ENCODE measurements around the gene STON1. TPM values are rescaled to one million over a fixed set of nuclear protein-coding genes. Genes with fewer than 3 reads are reported as not detected.

STON1 gene
- polyA plus RNA-seq, 1 donor from 2014 or later: 2.8 TPM

Small RNAs within 50 kb of the gene (small RNA-seq; reads per million reads assigned to genes)
- gene RNU6-282P (0 to 0.73 (median 0) reads per million in 3 experiments), gene TPT1P11 (0 reads per million in 3 experiments)

Other genes with a start within 250 kb of the STON1 start
- gene FOXN2, start 215.5 kb upstream of the STON1 start, polyA plus RNA-seq: 22.4 and 26.1 TPM in 2 replicates
- 61.8 and 66.2 TPM in 2 replicates for gene PPP1R21, start 89.4 kb upstream of the STON1 start, polyA plus RNA-seq
- gene GTF2A1L, start 87.7 kb downstream of the STON1 start, polyA plus RNA-seq: 0.51 TPM in 1 of 2 replicates, not detected in the other
- gene LHCGR, start 225.6 kb downstream of the STON1 start, polyA plus RNA-seq: not detected in 2 replicates

Measured in neural cell (in vitro differentiated cells).